Lower leg skin (tissue), 3 donors: ENCODE results near the gene LILRA5.
"Not testable (repeated sequence)": the region's sequence is repeated elsewhere in the genome, so short reads cannot be mapped to it uniquely, and the experiment has no call there.

Source experiments
- POLR2A ChIP-seq, 2 donors: fragments of 450-650 bp; IDR thresholded peaks; one replicate each; pipeline ENCODE4 v1.6.1; 2016 to 2017; ENCODE audit warnings: antibody characterized with exemption in 2 of 2, mild to moderate bottlenecking in 1 of 2, moderate library complexity in 1 of 2
- TF ChIP-seq, protein P1 (sequence below), 3 donors: fragments of 450-650 bp; IDR thresholded peaks; one replicate each; pipeline ENCODE4 v1.5.1; 2016; ENCODE audit warnings: antibody characterized with exemption in 3 of 3, mild to moderate bottlenecking in 3 of 3, moderate library complexity in 2 of 3

DNA sequence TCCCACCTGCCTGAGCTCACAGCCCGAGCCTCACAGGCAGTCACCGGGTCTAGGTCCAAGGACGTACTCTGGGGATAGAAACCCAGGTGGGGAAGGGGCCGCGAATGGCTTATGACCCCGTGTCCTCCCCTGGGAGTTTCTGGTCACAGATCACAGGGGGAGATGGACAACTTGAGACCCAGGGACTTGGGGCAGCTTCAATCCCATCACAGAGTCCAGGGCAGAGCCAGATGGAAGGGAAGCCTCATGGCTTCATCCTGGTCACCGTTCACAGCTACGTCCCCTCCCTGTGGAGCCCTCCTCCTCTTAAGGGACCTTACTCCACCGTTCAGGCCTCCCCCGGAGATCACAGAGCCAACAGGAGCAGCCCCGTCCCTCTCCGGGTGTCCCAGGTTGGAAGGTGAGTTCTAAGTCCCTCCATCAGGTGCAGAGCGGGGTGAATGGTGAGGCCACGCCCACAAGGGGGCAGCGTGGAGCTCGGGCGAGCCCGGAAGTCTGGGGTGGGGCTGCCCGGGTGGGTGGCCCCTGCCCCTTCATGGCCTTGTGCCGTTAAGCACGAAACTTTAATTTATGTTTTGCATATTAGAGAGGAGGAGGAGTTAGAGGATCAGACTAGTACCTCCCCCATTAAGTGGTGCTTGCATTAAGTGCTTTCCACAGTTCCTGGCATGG, 46.3 kb upstream of the LILRA5 start:
- TF ChIP-seq, protein P1, sequence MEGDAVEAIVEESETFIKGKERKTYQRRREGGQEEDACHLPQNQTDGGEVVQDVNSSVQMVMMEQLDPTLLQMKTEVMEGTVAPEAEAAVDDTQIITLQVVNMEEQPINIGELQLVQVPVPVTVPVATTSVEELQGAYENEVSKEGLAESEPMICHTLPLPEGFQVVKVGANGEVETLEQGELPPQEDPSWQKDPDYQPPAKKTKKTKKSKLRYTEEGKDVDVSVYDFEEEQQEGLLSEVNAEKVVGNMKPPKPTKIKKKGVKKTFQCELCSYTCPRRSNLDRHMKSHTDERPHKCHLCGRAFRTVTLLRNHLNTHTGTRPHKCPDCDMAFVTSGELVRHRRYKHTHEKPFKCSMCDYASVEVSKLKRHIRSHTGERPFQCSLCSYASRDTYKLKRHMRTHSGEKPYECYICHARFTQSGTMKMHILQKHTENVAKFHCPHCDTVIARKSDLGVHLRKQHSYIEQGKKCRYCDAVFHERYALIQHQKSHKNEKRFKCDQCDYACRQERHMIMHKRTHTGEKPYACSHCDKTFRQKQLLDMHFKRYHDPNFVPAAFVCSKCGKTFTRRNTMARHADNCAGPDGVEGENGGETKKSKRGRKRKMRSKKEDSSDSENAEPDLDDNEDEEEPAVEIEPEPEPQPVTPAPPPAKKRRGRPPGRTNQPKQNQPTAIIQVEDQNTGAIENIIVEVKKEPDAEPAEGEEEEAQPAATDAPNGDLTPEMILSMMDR (IDR thresholded peaks at IDR 0.05) = not testable (repeated sequence)
- TF ChIP-seq POLR2A (IDR thresholded peaks at IDR 0.05) = not testable (repeated sequence)
